GM11168 (cell line): ENCODE data around the gene CHMP5.

Experiments used
- in situ Hi-C: fragments of 300-500 bp; cut with MboI; formaldehyde crosslinking; loops from one replicate; pipeline ENCODE4 v1.12.0; 2022; ENCODE audit warnings: low sequenced_read_pairs; ENCODE audit not compliant: unreplicated experiment

CHMP5 gene

DNA sequence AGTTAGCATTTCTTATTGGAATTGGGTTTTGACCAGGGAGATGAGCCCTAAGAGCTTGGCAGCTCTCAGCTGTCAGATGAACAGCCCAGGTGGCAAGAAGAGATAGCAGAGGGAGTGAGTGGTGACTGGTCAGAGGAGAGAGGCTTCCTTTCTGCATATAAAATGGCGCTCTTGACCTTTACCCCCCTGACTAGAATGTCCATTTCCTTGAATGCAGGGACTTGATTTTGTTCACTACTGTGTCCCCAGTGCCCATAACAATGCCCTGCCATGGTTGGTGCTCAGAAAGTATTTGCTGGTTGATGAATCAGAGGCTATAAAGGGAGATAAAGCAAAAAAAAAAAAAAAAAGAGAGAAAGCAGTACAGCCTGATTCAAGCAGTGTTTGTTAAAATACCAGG is 7.2 kb downstream of the CHMP5 start:
- in situ Hi-C loops, result no loop called here

DNA sequence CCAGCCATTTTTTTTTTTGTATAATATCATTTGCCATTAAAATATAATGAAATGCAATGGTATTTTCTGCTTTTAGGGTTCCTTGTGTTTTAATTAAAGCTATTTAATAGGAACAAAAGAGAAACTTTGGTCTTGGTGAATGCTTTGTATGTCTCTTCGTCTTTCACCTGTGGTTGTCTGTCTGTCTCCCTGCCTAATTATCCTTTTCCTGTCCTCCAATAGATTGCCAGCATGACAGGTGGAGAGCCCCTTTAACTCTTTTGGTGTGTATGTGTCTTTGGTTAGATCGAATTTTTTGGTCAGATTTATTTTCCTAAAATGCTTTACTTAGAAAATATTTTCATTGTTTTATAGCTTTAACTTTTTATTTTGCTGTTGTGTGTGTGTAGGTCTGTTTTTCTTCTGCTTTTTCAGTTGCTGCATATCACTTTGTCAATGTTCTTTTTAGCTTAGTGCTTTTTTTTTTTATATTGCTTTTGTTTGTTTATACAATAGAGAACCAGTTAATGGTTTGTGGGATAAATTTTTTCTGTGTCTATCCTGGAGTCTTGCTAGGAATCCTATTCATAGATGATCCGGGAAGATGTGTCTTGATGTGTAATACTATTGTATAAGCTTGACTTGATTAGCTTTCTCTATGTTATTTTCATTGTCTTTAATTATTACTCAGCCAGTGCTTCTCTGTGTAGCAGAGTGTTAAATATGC is 8.6 kb downstream of the CHMP5 start:
- in situ Hi-C loops, result no loop called here

DNA sequence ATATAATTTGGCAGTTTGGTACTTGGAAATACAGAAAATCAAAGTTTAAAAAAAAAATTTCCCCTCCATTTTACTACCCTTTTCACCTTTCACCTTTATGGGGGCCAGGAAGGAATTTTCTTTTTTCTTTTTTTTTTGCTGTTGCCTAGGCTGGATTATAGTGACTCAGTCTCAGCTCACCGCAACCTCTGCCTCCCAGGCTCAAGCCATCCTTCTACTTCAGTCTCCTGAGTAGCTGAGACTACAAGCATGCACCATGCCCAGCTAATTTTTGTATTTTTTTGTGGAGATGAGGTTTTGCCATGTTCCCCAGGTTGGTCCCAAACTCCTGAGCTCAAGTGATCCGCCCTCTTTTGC is 9.1 kb downstream of the CHMP5 start:
- in situ Hi-C loops, result no loop called here

DNA sequence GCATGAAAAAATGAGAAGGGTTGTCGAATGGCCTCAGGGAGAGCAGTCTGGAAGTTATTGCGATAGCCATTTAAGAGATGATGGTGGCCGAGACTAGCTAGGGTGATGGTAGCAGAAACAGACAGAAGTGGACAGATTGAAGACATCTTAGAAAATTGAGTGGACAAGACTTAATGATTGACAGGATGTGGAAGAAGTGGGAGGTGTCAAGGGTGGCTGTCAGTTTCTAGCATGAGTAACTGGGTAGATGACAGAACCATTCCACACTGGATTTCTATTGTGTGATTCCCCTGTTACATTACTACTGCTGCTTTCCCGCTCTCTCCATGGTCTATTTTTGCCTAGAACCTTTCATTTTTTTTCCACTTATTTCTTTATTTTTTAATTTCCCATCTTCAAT is 12.6 kb downstream of the CHMP5 start:
- in situ Hi-C loops, result no loop called here

GRCh38 chr9:33285502-33285901 is 20.7 kb downstream of the CHMP5 start:
- in situ Hi-C loops, result no loop called here

- in situ Hi-C loops, result no loop called here
Observed at GRCh38 chr9:33287087-33287490, 22.2 kb downstream of the CHMP5 start.

- in situ Hi-C loops, result no loop called here
Observed at GRCh38 chr9:33288235-33288634, 23.4 kb downstream of the CHMP5 start.

DNA sequence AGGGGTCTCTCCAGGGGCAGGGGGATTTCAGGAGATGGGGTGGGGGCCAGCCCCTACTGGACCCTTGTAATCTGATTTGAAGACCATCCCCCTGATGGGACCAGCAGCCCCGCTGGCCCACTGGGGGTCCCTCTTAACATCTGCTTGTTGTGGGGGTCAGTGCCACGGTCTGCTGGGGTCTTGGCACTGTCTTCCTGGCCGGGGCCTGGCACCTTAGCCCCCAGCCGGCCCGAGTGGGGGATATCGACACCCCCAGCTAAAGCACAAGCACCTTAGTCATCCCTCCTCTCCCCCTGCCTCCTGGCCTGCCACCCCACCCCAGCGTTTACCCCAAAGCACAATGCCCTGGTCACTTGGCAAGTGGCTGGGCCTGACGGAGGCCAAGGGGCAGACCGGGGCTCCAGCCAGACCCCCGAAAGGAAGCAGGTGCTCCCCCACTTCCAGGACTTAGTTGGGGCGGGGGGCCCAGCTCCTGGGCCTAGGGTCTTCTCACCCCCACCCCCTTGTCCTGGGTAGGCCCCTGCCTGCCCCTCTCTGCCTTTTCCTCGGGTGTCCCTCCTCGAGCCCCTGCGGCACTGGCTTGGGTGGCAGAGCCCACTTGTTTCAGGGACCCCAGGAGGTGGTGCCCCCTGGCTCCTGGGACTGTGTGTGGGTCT is 24.1 kb downstream of the CHMP5 start:
- in situ Hi-C loops, result no loop called here

DNA sequence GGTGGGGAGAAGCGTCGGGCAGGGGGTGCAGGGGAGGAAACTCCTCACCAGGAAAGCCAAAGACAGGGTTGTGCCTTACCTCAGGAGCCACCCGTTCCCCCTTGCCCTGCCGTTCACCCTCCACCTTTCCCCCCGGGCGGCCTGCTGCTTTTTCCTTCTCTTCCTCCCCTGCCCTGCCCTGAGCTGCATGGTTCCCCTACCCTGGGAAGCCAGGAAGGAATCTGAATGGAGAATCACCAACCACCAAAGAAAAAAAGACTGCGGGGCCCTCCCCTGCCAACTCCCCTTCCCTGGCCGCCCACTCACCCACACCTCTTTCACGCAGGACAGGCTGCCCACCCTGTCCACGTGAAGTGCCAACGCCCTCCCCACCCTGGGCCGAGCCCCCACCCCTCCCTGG is 24.6 kb downstream of the CHMP5 start:
- in situ Hi-C loops, result no loop called here

DNA sequence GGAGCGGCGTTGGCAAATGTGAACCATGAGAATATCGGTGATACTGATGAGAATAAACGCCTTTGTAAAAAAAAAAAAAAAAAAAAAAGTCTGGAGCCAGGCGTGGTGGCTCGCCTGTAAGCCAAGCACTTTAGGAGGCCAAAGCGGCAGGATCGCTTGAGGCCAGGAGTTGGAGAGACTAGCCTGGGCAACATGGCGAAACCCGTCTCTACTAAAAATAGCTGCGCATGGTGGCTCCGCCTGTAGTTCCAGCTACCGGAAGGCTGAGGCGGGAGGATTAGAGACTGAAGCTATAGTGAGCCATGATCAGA is 25.0 kb downstream of the CHMP5 start:
- in situ Hi-C loops, result no loop called here

DNA sequence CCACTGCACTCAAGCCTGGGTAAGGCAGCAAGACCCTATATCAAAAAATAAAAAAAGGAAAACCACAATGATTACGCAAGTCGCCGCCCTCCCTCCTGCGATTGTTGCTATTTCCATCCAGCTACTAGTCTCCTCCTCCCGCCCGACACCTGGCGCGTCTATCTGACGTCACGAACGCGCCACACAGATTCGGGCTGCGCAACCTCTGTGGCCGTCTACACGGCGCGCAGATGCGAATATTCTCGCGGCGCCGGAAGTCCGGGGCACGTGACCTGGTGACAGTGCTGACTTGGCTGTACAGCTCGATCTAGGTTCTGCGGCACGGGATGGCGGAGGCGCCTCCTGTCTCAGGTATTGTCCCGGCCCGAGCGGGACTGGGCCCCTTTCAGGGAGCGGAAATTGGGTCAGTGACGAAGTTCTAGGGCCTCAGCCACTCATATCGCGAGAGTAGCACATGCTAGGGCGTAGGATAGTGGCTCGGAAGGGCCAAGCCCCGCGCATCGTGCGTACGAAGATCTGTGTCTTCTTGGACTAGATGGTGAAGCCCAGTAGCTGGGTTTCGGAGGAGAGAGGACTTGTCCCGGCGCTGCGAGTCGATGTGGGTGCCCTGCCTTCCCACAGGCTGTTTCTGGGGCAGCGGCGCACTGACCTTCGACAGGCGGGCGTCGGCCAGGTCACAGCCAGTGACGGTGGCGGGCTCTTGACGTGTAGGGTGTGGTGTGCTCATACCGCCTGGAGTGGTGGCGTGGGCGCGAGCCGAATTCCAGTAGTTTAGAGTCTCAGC is 25.6 kb downstream of the CHMP5 start, which contains the start of gene NFX1:
TSS of gene NFX1 (plus strand) at position 270 of the 784 bp plus-strand sequence. CDS start at position 327, 57 bp downstream.
- in situ Hi-C loops, result no loop called here

DNA sequence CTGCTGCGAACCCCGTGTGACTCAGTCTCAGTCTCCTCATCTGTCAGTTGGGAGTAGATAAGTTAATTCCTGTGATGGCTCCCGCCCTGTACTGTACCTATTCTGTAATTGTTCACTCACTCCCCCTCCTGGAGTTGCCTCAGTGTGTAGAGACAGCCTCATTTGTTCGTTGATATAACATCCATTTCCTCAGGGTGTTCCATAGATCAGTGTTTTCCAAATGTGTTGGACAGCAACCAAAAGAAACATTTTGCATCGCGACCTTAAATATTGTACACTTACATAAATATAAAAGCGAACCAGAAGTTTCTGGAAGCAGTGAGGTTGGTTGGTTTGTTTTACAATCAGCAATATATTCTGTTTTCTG is 26.2 kb downstream of the CHMP5 start:
- in situ Hi-C loops, result no loop called here

- in situ Hi-C loops, result no loop called here
Observed at GRCh38 chr9:33291901-33292300, 27.1 kb downstream of the CHMP5 start.

- in situ Hi-C loops, result no loop called here
Observed at GRCh38 chr9:33293782-33294181, 28.9 kb downstream of the CHMP5 start.

DNA sequence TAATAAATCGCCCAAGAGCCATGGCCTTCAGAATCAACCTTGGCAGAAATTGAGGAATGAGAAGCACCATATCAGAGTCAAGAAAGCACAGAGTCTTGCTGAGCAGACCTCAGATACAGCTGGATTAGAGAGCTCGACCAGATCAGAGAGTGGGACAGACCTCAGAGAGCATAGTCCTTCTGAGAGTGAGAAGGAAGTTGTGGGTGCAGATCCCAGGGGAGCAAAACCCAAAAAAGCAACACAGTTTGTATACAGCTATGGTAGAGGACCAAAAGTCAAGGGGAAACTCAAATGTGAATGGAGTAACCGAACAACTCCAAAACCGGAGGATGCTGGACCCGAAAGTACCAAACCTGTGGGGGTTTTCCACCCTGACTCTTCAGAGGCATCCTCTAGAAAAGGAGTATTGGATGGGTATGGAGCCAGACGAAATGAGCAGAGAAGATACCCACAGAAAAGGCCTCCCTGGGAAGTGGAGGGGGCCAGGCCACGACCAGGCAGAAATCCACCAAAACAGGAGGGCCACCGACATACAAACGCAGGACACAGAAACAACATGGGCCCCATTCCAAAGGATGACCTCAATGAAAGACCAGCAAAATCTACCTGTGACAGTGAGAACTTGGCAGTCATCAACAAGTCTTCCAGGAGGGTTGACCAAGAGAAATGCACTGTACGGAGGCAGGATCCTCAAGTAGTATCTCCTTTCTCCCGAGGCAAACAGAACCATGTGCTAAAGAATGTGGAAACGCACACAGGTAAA is 30.0 kb downstream of the CHMP5 start:
- in situ Hi-C loops, result no loop called here

- in situ Hi-C loops, result no loop called here
Observed at GRCh38 chr9:33295571-33295970, 30.7 kb downstream of the CHMP5 start.

DNA sequence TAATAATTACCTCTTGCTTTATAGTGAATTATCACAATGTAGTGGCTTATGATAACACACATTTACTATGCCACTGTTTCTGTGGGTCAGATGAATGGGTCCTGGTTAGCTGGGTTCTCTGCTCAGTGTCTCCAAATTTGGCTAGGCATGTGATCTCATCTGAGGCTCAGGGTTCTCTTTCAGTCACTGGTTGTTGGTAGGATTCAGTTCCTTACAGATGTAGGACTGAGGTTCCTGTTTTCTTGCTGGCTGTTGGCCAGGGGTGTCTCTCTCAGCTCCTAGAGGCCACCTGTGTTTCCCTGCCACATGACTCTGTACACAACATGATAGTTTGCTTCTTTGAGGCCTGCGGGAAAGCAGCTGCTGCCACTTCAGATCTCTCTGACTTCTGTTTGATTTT is 32.6 kb downstream of the CHMP5 start:
- in situ Hi-C loops, result no loop called here

DNA sequence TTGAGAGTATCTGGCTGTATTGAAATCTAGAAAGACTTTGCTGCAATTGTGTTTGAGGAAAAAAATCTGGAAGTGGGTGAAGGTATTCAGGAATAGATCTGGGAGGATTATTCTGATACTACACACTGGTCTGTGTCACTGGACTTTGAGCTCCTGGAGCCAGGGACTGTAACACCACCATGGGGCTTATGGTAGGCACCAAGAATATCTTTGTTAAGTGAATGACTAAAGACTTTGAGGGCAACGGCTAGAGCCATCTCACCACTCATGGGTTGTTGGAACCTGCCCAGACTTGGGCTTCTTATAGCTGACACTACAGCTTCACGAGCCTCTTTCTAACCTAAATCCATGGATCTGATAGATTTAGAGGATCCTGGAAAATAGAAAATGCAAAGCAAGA is 35.7 kb downstream of the CHMP5 start:
- in situ Hi-C loops, result no loop called here

DNA sequence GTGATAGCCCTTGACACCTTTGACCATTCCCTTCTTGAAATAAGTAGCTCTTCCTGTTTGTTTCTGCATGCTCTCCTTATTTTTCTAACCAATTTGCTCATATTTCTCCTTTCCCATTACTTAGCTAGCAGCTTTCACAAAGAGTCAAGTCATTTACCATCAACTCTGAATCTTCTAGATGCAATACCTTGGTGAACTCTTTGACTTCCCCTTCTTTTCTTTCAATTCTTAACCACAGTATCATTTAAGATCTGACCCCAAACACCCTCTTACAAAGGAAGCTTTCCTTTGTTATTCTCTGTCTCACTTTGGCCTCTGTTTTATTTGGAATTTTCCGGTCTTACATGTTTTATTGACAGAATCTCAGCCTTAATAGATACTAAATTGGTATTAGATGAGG is 39.5 kb downstream of the CHMP5 start:
- in situ Hi-C loops, result no loop called here

- in situ Hi-C loops, result no loop called here
Observed at GRCh38 chr9:33306037-33306436, 41.2 kb downstream of the CHMP5 start.

GRCh38 chr9:33307067-33307466 is 42.2 kb downstream of the CHMP5 start:
- in situ Hi-C loops, result no loop called here
